Muscle layer of colon (tissue), 2 donors: ENCODE results near the gene UACA.
A peak's percentile ranks its signal among the peaks of the same experiment; 100 is the strongest.

ENCODE experiments used
- H3K27ac ChIP-seq: one replicate; pipeline ENCODE4 v1.7.0; 2013; ENCODE audit warnings: low read depth, mild to moderate bottlenecking, low read length, moderate library complexity
- H3K27me3 ChIP-seq, 2 donors: one replicate each; pipeline ENCODE4 v1.7.0; 2013; ENCODE audit warnings: low read length in 2 of 2, mild to moderate bottlenecking in 2 of 2; ENCODE audit not compliant: insufficient read depth in 2 of 2, control insufficient read depth in 1 of 2
- H3K36me3 ChIP-seq: one replicate; pipeline ENCODE4 v1.7.0; 2013; ENCODE audit warnings: mild to moderate bottlenecking, low read length; ENCODE audit not compliant: insufficient read depth
- H3K4me1 ChIP-seq: one replicate; pipeline ENCODE4 v1.7.0; 2013; ENCODE audit warnings: mild to moderate bottlenecking, low read length; ENCODE audit not compliant: insufficient read depth
- H3K4me3 ChIP-seq, 2 donors: one replicate each; pipeline ENCODE4 v1.7.0; 2013; ENCODE audit warnings: low read length in 2 of 2, low read depth in 1 of 2, mild to moderate bottlenecking in 1 of 2, moderate library complexity in 1 of 2
- H3K9ac ChIP-seq: one replicate; pipeline ENCODE4 v1.7.0; 2013; ENCODE audit warnings: low read length
- H3K9me3 ChIP-seq: one replicate; pipeline ENCODE4 v1.7.0; 2013; ENCODE audit warnings: mild to moderate bottlenecking, low read length
- donor health status: abdominal sarcoma.
- donor health status: Adenocarcinoma of cecum.

Gene UACA

GRCh38 chr15:70703096-70703878 lies 60.1 kb downstream of the UACA start:
- H3K4me3 ChIP-seq, result no peak overlapping the region
- H3K27ac ChIP-seq, result no peak overlapping the region
- H3K27me3 ChIP-seq, result no peaks in the 10 kb centered on the region
- H3K9ac ChIP-seq, result no peak overlapping the region
- peaks cover 11% of the 10 kb centered on the region for H3K4me1 ChIP-seq
- no peaks in the 10 kb centered on the region for H3K36me3 ChIP-seq
- no peaks in the 10 kb centered on the region for H3K9me3 ChIP-seq

GRCh38 chr15:70702584-70702983 lies 60.8 kb downstream of the UACA start:
- Histone ChIP-seq H3K27ac (no peak overlapping the region), H3K27me3 (no peaks in the 10 kb centered on the region), H3K36me3 (no peaks in the 10 kb centered on the region), H3K9me3 (no peaks in the 10 kb centered on the region), H3K9ac (no peak overlapping the region), H3K4me3 (peak overlapping the region in 1 of 2 donors; percentile 58), H3K4me1 (peaks cover 11% of the 10 kb centered on the region)

- Histone ChIP-seq H3K27ac (peak overlapping the region; percentile 7), H3K36me3 (no peaks in the 10 kb centered on the region), H3K27me3 (no peaks in the 10 kb centered on the region), H3K4me1 (peaks cover 11% of the 10 kb centered on the region), H3K9me3 (no peaks in the 10 kb centered on the region), H3K4me3 (peak overlapping the region in 1 of 2 donors; percentile 58), H3K9ac (no peak overlapping the region)
Observed at GRCh38 chr15:70701891-70702568, 61.3 kb downstream of the UACA start.

- no peak overlapping the region for H3K27ac ChIP-seq
- H3K9ac ChIP-seq, result no peak overlapping the region
- H3K4me3 ChIP-seq, result peak overlapping the region in 1 of 2 donors; percentile 58
Observed at GRCh38 chr15:70701171-70701570, 62.2 kb downstream of the UACA start.

GRCh38 chr15:70699890-70700289 lies 63.5 kb downstream of the UACA start:
- Histone ChIP-seq H3K36me3 (no peaks in the 10 kb centered on the region), H3K4me3 (peak overlapping the region in 1 of 2 donors; percentile 3), H3K9ac (no peak overlapping the region), H3K27me3 (no peaks in the 10 kb centered on the region), H3K4me1 (peaks cover 11% of the 10 kb centered on the region), H3K27ac (no peak overlapping the region), H3K9me3 (no peaks in the 10 kb centered on the region)

More at GRCh38 chr15:70701171-70701570, 62.2 kb downstream of the UACA start:
- H3K9me3 ChIP-seq, result no peaks in the 10 kb centered on the region
- peaks cover 11% of the 10 kb centered on the region for H3K4me1 ChIP-seq
- H3K36me3 ChIP-seq, result no peaks in the 10 kb centered on the region
- no peaks in the 10 kb centered on the region for H3K27me3 ChIP-seq

- H3K4me3 ChIP-seq, result no peak overlapping the region
- peak overlapping the region; percentile 33 for H3K27ac ChIP-seq
- no peaks in the 10 kb centered on the region for H3K36me3 ChIP-seq
- no peak overlapping the region for H3K9ac ChIP-seq
- no peaks in the 10 kb centered on the region for H3K9me3 ChIP-seq
- H3K27me3 ChIP-seq, result no peaks in the 10 kb centered on the region
- H3K4me1 ChIP-seq, result peaks cover 11% of the 10 kb centered on the region
Observed at GRCh38 chr15:70698836-70699390, 64.4 kb downstream of the UACA start.

- Histone ChIP-seq H3K4me1 (peaks cover 11% of the 10 kb centered on the region), H3K9me3 (no peaks in the 10 kb centered on the region), H3K4me3 (peak overlapping the region in 1 of 2 donors; percentile 20)
Observed at GRCh38 chr15:70698426-70698825, 64.9 kb downstream of the UACA start.

GRCh38 chr15:70690491-70691276 lies 72.7 kb downstream of the UACA start:
- Histone ChIP-seq H3K36me3 (no peaks in the 10 kb centered on the region), H3K9ac (no peak overlapping the region), H3K27me3 (no peaks in the 10 kb centered on the region), H3K27ac (no peak overlapping the region), H3K9me3 (no peaks in the 10 kb centered on the region), H3K4me3 (no peak overlapping the region), H3K4me1 (no peaks in the 10 kb centered on the region)

More at GRCh38 chr15:70698426-70698825, 64.9 kb downstream of the UACA start:
- Histone ChIP-seq H3K27me3 (no peaks in the 10 kb centered on the region), H3K27ac (no peak overlapping the region), H3K36me3 (no peaks in the 10 kb centered on the region), H3K9ac (no peak overlapping the region)

- H3K9ac ChIP-seq, result no peak overlapping the region
- no peaks in the 10 kb centered on the region for H3K4me1 ChIP-seq
- no peaks in the 10 kb centered on the region for H3K9me3 ChIP-seq
- no peaks in the 10 kb centered on the region for H3K36me3 ChIP-seq
- no peak overlapping the region for H3K27ac ChIP-seq
- H3K27me3 ChIP-seq, result no peaks in the 10 kb centered on the region
- H3K4me3 ChIP-seq, result no peak overlapping the region
Observed at GRCh38 chr15:70690021-70690420, 73.3 kb downstream of the UACA start.

GRCh38 chr15:70687482-70687881 lies 75.9 kb downstream of the UACA start:
- no peak overlapping the region for H3K27ac ChIP-seq
- H3K9ac ChIP-seq, result no peak overlapping the region

GRCh38 chr15:70680817-70681216 lies 82.5 kb downstream of the UACA start:
- Histone ChIP-seq H3K4me1 (no peaks in the 10 kb centered on the region), H3K27ac (no peak overlapping the region), H3K9me3 (no peaks in the 10 kb centered on the region), H3K36me3 (peaks cover 8% of the 10 kb centered on the region), H3K27me3 (no peaks in the 10 kb centered on the region), H3K4me3 (no peak overlapping the region), H3K9ac (no peak overlapping the region)

More at GRCh38 chr15:70687482-70687881, 75.9 kb downstream of the UACA start:
- Histone ChIP-seq H3K9me3 (no peaks in the 10 kb centered on the region), H3K36me3 (no peaks in the 10 kb centered on the region), H3K27me3 (no peaks in the 10 kb centered on the region), H3K4me3 (no peak overlapping the region), H3K4me1 (no peaks in the 10 kb centered on the region)
